Neural progenitor cell (in vitro differentiated cells): Measurements from ENCODE around the gene HIP1R.

ENCODE experiments used
- CTCF ChIP-seq: fragments of 200-600 bp; sonication (generic); IDR thresholded peaks from 2 replicates; pipeline ENCODE4 v1.5.1; 2017; ENCODE audit warnings: antibody characterized with exemption, mild to moderate bottlenecking
- EZH2 ChIP-seq: fragments of 200-600 bp; sonication (generic); IDR thresholded peaks from 2 replicates; pipeline ENCODE4 v1.6.1; 2017; ENCODE audit warnings: antibody characterized with exemption, mild to moderate bottlenecking, moderate library complexity
- EZH2phosphoT487 ChIP-seq: fragments of 200-600 bp; sonication (generic); IDR thresholded peaks from 2 replicates; pipeline ENCODE4 v1.6.1; 2017; ENCODE audit warnings: antibody characterized with exemption

DNA sequence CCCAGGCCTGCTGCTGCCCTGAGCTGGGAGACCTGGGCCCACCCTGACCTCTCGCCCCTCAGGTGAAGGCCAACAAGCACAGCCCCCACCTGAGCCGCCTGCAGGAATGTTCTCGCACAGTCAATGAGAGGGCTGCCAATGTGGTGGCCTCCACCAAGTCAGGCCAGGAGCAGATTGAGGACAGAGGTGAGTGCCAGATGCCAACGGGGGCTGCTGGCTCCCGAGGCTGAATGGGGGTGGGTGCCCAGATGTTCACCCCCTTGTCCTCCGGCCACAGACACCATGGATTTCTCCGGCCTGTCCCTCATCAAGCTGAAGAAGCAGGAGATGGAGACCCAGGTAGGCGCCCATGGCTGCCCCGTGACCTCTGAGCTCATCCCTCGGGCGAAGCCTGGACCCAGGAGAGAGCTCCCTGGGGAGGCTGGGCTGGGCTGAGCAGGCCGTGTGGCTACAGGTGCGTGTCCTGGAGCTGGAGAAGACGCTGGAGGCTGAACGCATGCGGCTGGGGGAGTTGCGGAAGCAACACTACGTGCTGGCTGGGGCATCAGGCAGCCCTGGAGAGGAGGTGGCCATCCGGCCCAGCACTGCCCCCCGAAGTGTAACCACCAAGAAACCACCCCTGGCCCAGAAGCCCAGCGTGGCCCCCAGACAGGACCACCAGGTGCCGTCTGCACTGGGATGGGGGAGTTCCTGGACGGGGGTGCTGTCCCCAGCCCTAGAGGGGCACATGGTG is 25.8 kb downstream of the HIP1R start:
- TF ChIP-seq EZH2phosphoT487 (no peak), CTCF (no peak), EZH2 (no peak)
